HL-60/S4 treated with phorbol 12-myristate 13-acetate at 8.2 ng/mL for 4 days and 3 days (cell line): Measurements from ENCODE around the gene NGFR.

ENCODE experiments used
- in situ Hi-C: fragments of 300-500 bp; cut with MboI; formaldehyde crosslinking; loops from 2 replicates; pipeline ENCODE4 v1.15.0; 2022; ENCODE audit warnings: low sequenced_read_pairs

Gene NGFR

GRCh38 chr17:49545007-49545660, 50.0 kb downstream of the NGFR start:
- in situ Hi-C loops = loop anchor here (25.0 kb wide), 1 partner anchor 408 kb away; the partner anchor contains the start of gene B4GALNT2

GRCh38 chr17:49545806-49546545, 50.9 kb downstream of the NGFR start:
- in situ Hi-C loops = loop anchor here (25.0 kb wide), 1 partner anchor 409 kb away; the partner anchor contains the start of gene B4GALNT2

GRCh38 chr17:49546546-49547535, 51.7 kb downstream of the NGFR start:
- in situ Hi-C loops = loop anchor here (25.0 kb wide), 1 partner anchor 410 kb away; the partner anchor contains the start of gene B4GALNT2

- in situ Hi-C loops = loop anchor here (25.0 kb wide), 1 partner anchor 410 kb away; the partner anchor contains the start of gene B4GALNT2
Measured at GRCh38 chr17:49547566-49547965, 52.5 kb downstream of the NGFR start.

GRCh38 chr17:49548051-49548505, 53.0 kb downstream of the NGFR start:
- in situ Hi-C loops = loop anchor here (25.0 kb wide), 1 partner anchor 411 kb away; the partner anchor contains the start of gene B4GALNT2

- in situ Hi-C loops = loop anchor here (25.0 kb wide), 1 partner anchor 411 kb away; the partner anchor contains the start of gene B4GALNT2
Measured at GRCh38 chr17:49548506-49549310, 53.6 kb downstream of the NGFR start.

- in situ Hi-C loops = loop anchor here (25.0 kb wide), 1 partner anchor 412 kb away; the partner anchor contains the start of gene B4GALNT2
Measured at GRCh38 chr17:49549311-49549605, 54.2 kb downstream of the NGFR start.

GRCh38 chr17:49549691-49550678, 54.9 kb downstream of the NGFR start:
- in situ Hi-C loops = loop anchor here (10.0 to 25.0 kb wide), 2 partner anchors 115 to 413 kb away; partner anchors contain the start of gene B4GALNT2

- in situ Hi-C loops = loop anchor here (10.0 kb wide), 1 partner anchor 116 kb away; no protein-coding TSS in a partner anchor
Measured at GRCh38 chr17:49550764-49551163, 55.7 kb downstream of the NGFR start.

GRCh38 chr17:49551221-49552069, 56.4 kb downstream of the NGFR start:
- in situ Hi-C loops = loop anchor here (10.0 kb wide), 1 partner anchor 117 kb away; no protein-coding TSS in a partner anchor

GRCh38 chr17:49552070-49552751, 57.1 kb downstream of the NGFR start:
- in situ Hi-C loops = loop anchor here (10.0 kb wide), 1 partner anchor 117 kb away; no protein-coding TSS in a partner anchor

- in situ Hi-C loops = loop anchor here (10.0 kb wide), 1 partner anchor 119 kb away; no protein-coding TSS in a partner anchor
Measured at GRCh38 chr17:49553676-49554335, 58.7 kb downstream of the NGFR start.

GRCh38 chr17:49554694-49555494, 59.8 kb downstream of the NGFR start:
- in situ Hi-C loops = loop anchor here (10.0 kb wide), 1 partner anchor 120 kb away; no protein-coding TSS in a partner anchor

- in situ Hi-C loops = loop anchor here (10.0 kb wide), 1 partner anchor 121 kb away; no protein-coding TSS in a partner anchor
Measured at GRCh38 chr17:49555495-49556222, 60.6 kb downstream of the NGFR start.
